Measurements from ENCODE around the gene CDIP1.

CDIP1 gene

GRCh38 chr16:4561596-4561995, 23.0 kb upstream of the CDIP1 start:
- TF ChIP-seq EZH2 (optimal IDR thresholded peaks at IDR 0.05; ENCODE audit: low read depth, low read length) (no peak), EZH2phosphoT487 (IDR thresholded peaks at IDR 0.05; ENCODE audit: low read length) (no peak)

GRCh38 chr16:4557973-4558372, 19.4 kb upstream of the CDIP1 start:
- no peaks in the 10 kb centered on the region for H3K79me2 ChIP-seq (ENCODE audit: low read length)
- no peaks in the 10 kb centered on the region for H4K20me1 ChIP-seq (ENCODE audit: insufficient read depth, low read length)
- no peaks in the 10 kb centered on the region for H3K9me3 ChIP-seq (replicated peaks; ENCODE audit: insufficient read depth, low read length)
- H3F3A ChIP-seq (ENCODE audit: insufficient read depth, low read length): no peaks in the 10 kb centered on the region
- no peak overlapping the region for H3K4me2 ChIP-seq (ENCODE audit: low read depth, low read length)
- no peak overlapping the region for H2AFZ ChIP-seq (ENCODE audit: low read length)
- no peak overlapping the region for H3K27ac ChIP-seq (ENCODE audit: low read length)
- H3K4me1 ChIP-seq (ENCODE audit: low read length): no peaks in the 10 kb centered on the region
- H3K36me3 ChIP-seq (replicated peaks; ENCODE audit: insufficient read depth, low read length): no peaks in the 10 kb centered on the region
- DNase-seq: no peak
- no peak overlapping the region for H3K9ac ChIP-seq (ENCODE audit: low read length)
- H3K9me2 ChIP-seq (replicated peaks; ENCODE audit: insufficient read depth, low read length): no peaks in the 10 kb centered on the region
- no peak overlapping the region for H3K4me3 ChIP-seq (ENCODE audit: low read length)
- H3K27me3 ChIP-seq (replicated peaks; ENCODE audit: insufficient read depth, low read length): no peaks in the 10 kb centered on the region
- TF ChIP-seq CTCF (IDR thresholded peaks at IDR 0.05; ENCODE audit: low read length) (no peak), EZH2phosphoT487 (IDR thresholded peaks at IDR 0.05; ENCODE audit: low read length) (no peak), EZH2 (optimal IDR thresholded peaks at IDR 0.05; ENCODE audit: low read depth, low read length) (no peak)

More at GRCh38 chr16:4561596-4561995, 23.0 kb upstream of the CDIP1 start:
- H3K9me2 ChIP-seq (replicated peaks; ENCODE audit: insufficient read depth, low read length): no peaks in the 10 kb centered on the region
- H3K4me2 ChIP-seq (ENCODE audit: low read depth, low read length): no peak overlapping the region
- no peaks in the 10 kb centered on the region for H3K79me2 ChIP-seq (ENCODE audit: low read length)
- DNase-seq: no peak
- no peak overlapping the region for H2AFZ ChIP-seq (ENCODE audit: low read length)
- H4K20me1 ChIP-seq (ENCODE audit: insufficient read depth, low read length): no peaks in the 10 kb centered on the region
- H3K9me3 ChIP-seq (replicated peaks; ENCODE audit: insufficient read depth, low read length): no peaks in the 10 kb centered on the region
- H3K4me1 ChIP-seq (ENCODE audit: low read length): peaks cover 8% of the 10 kb centered on the region
- H3K36me3 ChIP-seq (replicated peaks; ENCODE audit: insufficient read depth, low read length): no peaks in the 10 kb centered on the region
- H3F3A ChIP-seq (ENCODE audit: insufficient read depth, low read length): peaks cover 4% of the 10 kb centered on the region; the same call in 1 of the 2 replicates
- no peak overlapping the region for H3K27ac ChIP-seq (ENCODE audit: low read length)
- no peak overlapping the region for H3K9ac ChIP-seq (ENCODE audit: low read length)
- no peaks in the 10 kb centered on the region for H3K27me3 ChIP-seq (replicated peaks; ENCODE audit: insufficient read depth, low read length)
- no peak overlapping the region for H3K4me3 ChIP-seq (ENCODE audit: low read length)

- H3F3A ChIP-seq (ENCODE audit: insufficient read depth, low read length): no peaks in the 10 kb centered on the region
- H3K9ac ChIP-seq (ENCODE audit: low read length): no peak overlapping the region
- no peak for DNase-seq
- no peak overlapping the region for H3K4me3 ChIP-seq (ENCODE audit: low read length)
- no peaks in the 10 kb centered on the region for H3K36me3 ChIP-seq (replicated peaks; ENCODE audit: insufficient read depth, low read length)
- no peaks in the 10 kb centered on the region for H3K27me3 ChIP-seq (replicated peaks; ENCODE audit: insufficient read depth, low read length)
- no peak overlapping the region for H3K4me2 ChIP-seq (ENCODE audit: low read depth, low read length)
- no peaks in the 10 kb centered on the region for H3K9me3 ChIP-seq (replicated peaks; ENCODE audit: insufficient read depth, low read length)
- no peaks in the 10 kb centered on the region for H4K20me1 ChIP-seq (ENCODE audit: insufficient read depth, low read length)
- H3K9me2 ChIP-seq (replicated peaks; ENCODE audit: insufficient read depth, low read length): no peaks in the 10 kb centered on the region
- H3K79me2 ChIP-seq (ENCODE audit: low read length): no peaks in the 10 kb centered on the region
- H3K4me1 ChIP-seq (ENCODE audit: low read length): no peaks in the 10 kb centered on the region
- H2AFZ ChIP-seq (ENCODE audit: low read length): no peak overlapping the region
- no peak for TF ChIP-seq CTCF (IDR thresholded peaks at IDR 0.05; ENCODE audit: low read length)
- no peak for TF ChIP-seq EZH2 (optimal IDR thresholded peaks at IDR 0.05; ENCODE audit: low read depth, low read length)
- TF ChIP-seq EZH2phosphoT487 (IDR thresholded peaks at IDR 0.05; ENCODE audit: low read length): no peak
- H3K27ac ChIP-seq (ENCODE audit: low read length): no peak overlapping the region
Measured at GRCh38 chr16:4556580-4556979, 18.0 kb upstream of the CDIP1 start.

- H3K4me1 ChIP-seq (ENCODE audit: low read length): no peaks in the 10 kb centered on the region
- DNase-seq: no peak
- H3K27me3 ChIP-seq (replicated peaks; ENCODE audit: insufficient read depth, low read length): no peaks in the 10 kb centered on the region
- no peaks in the 10 kb centered on the region for H3K9me2 ChIP-seq (replicated peaks; ENCODE audit: insufficient read depth, low read length)
- TF ChIP-seq EZH2phosphoT487 (IDR thresholded peaks at IDR 0.05; ENCODE audit: low read length): no peak
- TF ChIP-seq EZH2 (optimal IDR thresholded peaks at IDR 0.05; ENCODE audit: low read depth, low read length): no peak
- no peak for TF ChIP-seq CTCF (IDR thresholded peaks at IDR 0.05; ENCODE audit: low read length)
- H3K4me2 ChIP-seq (ENCODE audit: low read depth, low read length): no peak within 1 kb of the TSS
- H2AFZ ChIP-seq (ENCODE audit: low read length): no peak within 1 kb of the TSS
- no peak within 1 kb of the TSS for H3K9ac ChIP-seq (ENCODE audit: low read length)
- no peak within 1 kb of the TSS for H3K4me3 ChIP-seq (ENCODE audit: low read length)
- no peaks in the 10 kb centered on the region for H3K36me3 ChIP-seq (replicated peaks; ENCODE audit: insufficient read depth, low read length)
- no peaks in the 10 kb centered on the region for H3K79me2 ChIP-seq (ENCODE audit: low read length)
- no peaks in the 10 kb centered on the region for H3K9me3 ChIP-seq (replicated peaks; ENCODE audit: insufficient read depth, low read length)
- H4K20me1 ChIP-seq (ENCODE audit: insufficient read depth, low read length): no peaks in the 10 kb centered on the region
- H3K27ac ChIP-seq (ENCODE audit: low read length): no peak within 1 kb of the TSS
- no peaks in the 10 kb centered on the region for H3F3A ChIP-seq (ENCODE audit: insufficient read depth, low read length)
Measured at GRCh38 chr16:4556112-4556511, 17.5 kb upstream of the CDIP1 start, which contains the start of gene C16orf96. Gene C16orf96 (plus strand): TSS chr16:4556340. CDS start chr16:4556490, 150 bp downstream.

Measured in MM.1S (cell line).